Measurements from ENCODE around the gene PCSK6.

The PCSK6 gene

GRCh38 chr15:101523560-101523940 lies 34.0 kb upstream of the PCSK6 start:
- Histone ChIP-seq H3K9me2 (replicated peaks; ENCODE audit: control insufficient read depth, low read length) (no peaks in the 10 kb centered on the region), H3K36me3 (ENCODE audit: control insufficient read depth, low read length) (no peaks in the 10 kb centered on the region), H3K9me3 (ENCODE audit: control insufficient read depth, insufficient read depth, low read length) (no peaks in the 10 kb centered on the region), H3K4me1 (ENCODE audit: control insufficient read depth, low read length) (no peaks in the 10 kb centered on the region), H3K4me3 (ENCODE audit: low read length) (no peak overlapping the region), H3K4me2 (ENCODE audit: low read length) (no peak overlapping the region), H3K27ac (ENCODE audit: low read depth, low read length) (no peak overlapping the region), H3F3A (ENCODE audit: control insufficient read depth, insufficient read depth) (no peaks in the 10 kb centered on the region), H4K20me1 (ENCODE audit: control insufficient read depth, insufficient read depth, low read depth, low read length) (no peaks in the 10 kb centered on the region), H3K79me2 (ENCODE audit: control insufficient read depth, low read length) (no peaks in the 10 kb centered on the region), H3K27me3 (ENCODE audit: control insufficient read depth, low read length) (peaks cover 3% of the 10 kb centered on the region; the same call in 1 of the 2 replicates)
- TF ChIP-seq EZH2phosphoT487 (IDR thresholded peaks at IDR 0.05; ENCODE audit: borderline replicate concordance, low read length) (no peak), CTCF (IDR thresholded peaks at IDR 0.05; ENCODE audit: low read depth, low read length, poor library complexity, severe bottlenecking) (no peak)

GRCh38 chr15:101522621-101523559 lies 33.4 kb upstream of the PCSK6 start:
- TF ChIP-seq EZH2phosphoT487 (IDR thresholded peaks at IDR 0.05; ENCODE audit: borderline replicate concordance, low read length) (no peak), CTCF (IDR thresholded peaks at IDR 0.05; ENCODE audit: low read depth, low read length, poor library complexity, severe bottlenecking) (no peak)
- Histone ChIP-seq H3K27me3 (ENCODE audit: control insufficient read depth, low read length) (peaks cover 3% of the 10 kb centered on the region; the same call in 1 of the 2 replicates), H3K4me1 (ENCODE audit: control insufficient read depth, low read length) (no peaks in the 10 kb centered on the region), H3F3A (ENCODE audit: control insufficient read depth, insufficient read depth) (no peaks in the 10 kb centered on the region), H3K4me3 (ENCODE audit: low read length) (no peak overlapping the region), H3K9me3 (ENCODE audit: control insufficient read depth, insufficient read depth, low read length) (no peaks in the 10 kb centered on the region), H3K79me2 (ENCODE audit: control insufficient read depth, low read length) (no peaks in the 10 kb centered on the region), H3K36me3 (ENCODE audit: control insufficient read depth, low read length) (no peaks in the 10 kb centered on the region), H3K4me2 (ENCODE audit: low read length) (no peak overlapping the region), H3K9me2 (replicated peaks; ENCODE audit: control insufficient read depth, low read length) (no peaks in the 10 kb centered on the region), H3K27ac (ENCODE audit: low read depth, low read length) (no peak overlapping the region), H4K20me1 (ENCODE audit: control insufficient read depth, insufficient read depth, low read depth, low read length) (no peaks in the 10 kb centered on the region)

DNA sequence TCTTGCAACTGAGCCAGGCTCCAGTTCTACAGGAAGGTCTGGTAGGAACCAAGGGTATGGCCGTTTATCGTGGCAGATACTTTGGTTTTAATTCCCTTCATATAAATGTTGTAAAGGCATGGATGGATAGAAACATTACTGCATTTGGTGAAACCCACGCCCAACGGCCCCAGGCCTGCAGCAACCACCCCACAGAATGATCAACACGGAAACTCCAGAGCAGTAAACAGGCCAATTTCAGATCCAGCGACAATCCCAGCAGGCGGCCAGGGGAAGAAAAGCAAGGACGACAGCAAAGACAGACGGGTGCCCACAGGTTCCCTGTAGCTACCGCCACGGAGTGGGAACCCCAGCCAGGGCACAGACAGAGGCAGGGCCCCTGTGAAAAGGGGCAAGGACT lies 32.6 kb upstream of the PCSK6 start:
- H3F3A ChIP-seq (ENCODE audit: control insufficient read depth, insufficient read depth) = no peaks in the 10 kb centered on the region
- H4K20me1 ChIP-seq (ENCODE audit: control insufficient read depth, insufficient read depth, low read depth, low read length) = no peaks in the 10 kb centered on the region
- no peak overlapping the region for H3K4me2 ChIP-seq (ENCODE audit: low read length)
- no peaks in the 10 kb centered on the region for H3K4me1 ChIP-seq (ENCODE audit: control insufficient read depth, low read length)
- no peaks in the 10 kb centered on the region for H3K36me3 ChIP-seq (ENCODE audit: control insufficient read depth, low read length)
- H3K9me3 ChIP-seq (ENCODE audit: control insufficient read depth, insufficient read depth, low read length) = peaks cover 5% of the 10 kb centered on the region; the same call in 1 of the 2 replicates
- TF ChIP-seq EZH2phosphoT487 (IDR thresholded peaks at IDR 0.05; ENCODE audit: borderline replicate concordance, low read length) (no peak), CTCF (IDR thresholded peaks at IDR 0.05; ENCODE audit: low read depth, low read length, poor library complexity, severe bottlenecking) (no peak)
- peaks cover 3% of the 10 kb centered on the region; the same call in 1 of the 2 replicates for H3K27me3 ChIP-seq (ENCODE audit: control insufficient read depth, low read length)
- no peaks in the 10 kb centered on the region for H3K79me2 ChIP-seq (ENCODE audit: control insufficient read depth, low read length)
- H3K9me2 ChIP-seq (replicated peaks; ENCODE audit: control insufficient read depth, low read length) = no peaks in the 10 kb centered on the region
- no peak overlapping the region for H3K4me3 ChIP-seq (ENCODE audit: low read length)
- no peak overlapping the region for H3K27ac ChIP-seq (ENCODE audit: low read depth, low read length)
